OCI-LY1 (cell line): ENCODE measurements around the gene PIH1D1.

Experiments used
- EZH2 ChIP-seq: fragments of 200-600 bp; sonication (generic), shearing (Covaris generic); IDR thresholded peaks from 2 replicates; pipeline ENCODE4 v1.8.0; 2017; ENCODE audit warnings: borderline replicate concordance, mixed run types, mild to moderate bottlenecking, antibody characterized with exemption, low read length, moderate library complexity, mixed read lengths
- TF ChIP-seq, protein P1 (sequence below): fragments of 200-600 bp; sonication (generic), shearing (Covaris generic); IDR thresholded peaks from 2 replicates; pipeline ENCODE4 v1.5.1; 2017; ENCODE audit warnings: mild to moderate bottlenecking, antibody characterized with exemption, low read length, moderate library complexity, mixed read lengths

GRCh38 chr19:49442771-49443365 is 8.7 kb downstream of the PIH1D1 start:
- TF ChIP-seq, protein P1, sequence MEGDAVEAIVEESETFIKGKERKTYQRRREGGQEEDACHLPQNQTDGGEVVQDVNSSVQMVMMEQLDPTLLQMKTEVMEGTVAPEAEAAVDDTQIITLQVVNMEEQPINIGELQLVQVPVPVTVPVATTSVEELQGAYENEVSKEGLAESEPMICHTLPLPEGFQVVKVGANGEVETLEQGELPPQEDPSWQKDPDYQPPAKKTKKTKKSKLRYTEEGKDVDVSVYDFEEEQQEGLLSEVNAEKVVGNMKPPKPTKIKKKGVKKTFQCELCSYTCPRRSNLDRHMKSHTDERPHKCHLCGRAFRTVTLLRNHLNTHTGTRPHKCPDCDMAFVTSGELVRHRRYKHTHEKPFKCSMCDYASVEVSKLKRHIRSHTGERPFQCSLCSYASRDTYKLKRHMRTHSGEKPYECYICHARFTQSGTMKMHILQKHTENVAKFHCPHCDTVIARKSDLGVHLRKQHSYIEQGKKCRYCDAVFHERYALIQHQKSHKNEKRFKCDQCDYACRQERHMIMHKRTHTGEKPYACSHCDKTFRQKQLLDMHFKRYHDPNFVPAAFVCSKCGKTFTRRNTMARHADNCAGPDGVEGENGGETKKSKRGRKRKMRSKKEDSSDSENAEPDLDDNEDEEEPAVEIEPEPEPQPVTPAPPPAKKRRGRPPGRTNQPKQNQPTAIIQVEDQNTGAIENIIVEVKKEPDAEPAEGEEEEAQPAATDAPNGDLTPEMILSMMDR: no peak
- TF ChIP-seq EZH2: no peak
